WTC11 (cell line): ENCODE data around the gene SDE2. TPM values are rescaled to one million over a fixed set of nuclear protein-coding genes. Genes with fewer than 3 reads are reported as not detected.

ENCODE experiments used
- ATAC-seq: fragments of 200-7000 bp; cut with Tn5 transposase; 2 replicates; pipeline ENCODE4 v1.10.0; 2021; ENCODE audit warnings: mild to moderate bottlenecking, moderate library complexity
- CTCF ChIA-PET: fragments of 300-600 bp; sonication (Branson Sonifier 250); formaldehyde crosslinking; loops from one replicate; lab custom pipeline; 2021; ENCODE audit warnings: antibody characterized with exemption; lab: Charles Lee
- POLR2A ChIA-PET: fragments of 350-600 bp; sonication (Branson Sonifier 250); formaldehyde crosslinking; loops from one replicate; lab custom pipeline; 2021; ENCODE audit warnings: antibody characterized with exemption; lab: Charles Lee
- DNase-seq: peaks from one replicate; pipeline ENCODE4 v3.0.0; 2021; ENCODE audit warnings: low spot score
- H3K27ac Mint-ChIP-seq: 2 replicates; pipeline ENCODE4 v1.8.0; 2021; ENCODE audit warnings: mixed read lengths
- H3K27me3 Mint-ChIP-seq: 2 replicates; pipeline ENCODE4 v1.8.0; 2021; ENCODE audit warnings: low read depth, mild to moderate bottlenecking, moderate library complexity, mixed read lengths
- H3K36me3 Mint-ChIP-seq: 2 replicates; pipeline ENCODE4 v1.8.0; 2021; ENCODE audit warnings: mixed read lengths
- H3K4me1 Mint-ChIP-seq: 2 replicates; pipeline ENCODE4 v1.8.0; 2022; ENCODE audit warnings: mixed read lengths
- H3K4me3 Mint-ChIP-seq: 2 replicates; pipeline ENCODE4 v1.8.0; 2021; ENCODE audit warnings: mild to moderate bottlenecking, moderate library complexity, mixed read lengths
- H3K9me3 Mint-ChIP-seq: 2 replicates; pipeline ENCODE4 v1.8.0; 2021; ENCODE audit warnings: mixed read lengths
- ATF1 ChIP-seq: sonication (generic); formaldehyde crosslinking; IDR thresholded peaks from 2 replicates; pipeline ENCODE4 v1.8.1; 2023; ENCODE audit warnings: mild to moderate bottlenecking, moderate library complexity, missing genetic modification reagents
- FOXK1 ChIP-seq: sonication (generic); formaldehyde crosslinking; IDR thresholded peaks from 2 replicates; pipeline ENCODE4 v1.8.0; 2022; ENCODE audit warnings: mild to moderate bottlenecking, moderate library complexity, missing genetic modification reagents
- FOXP1 ChIP-seq: sonication (generic); formaldehyde crosslinking; IDR thresholded peaks from 2 replicates; pipeline ENCODE4 v1.8.0; 2022; ENCODE audit warnings: missing genetic modification reagents, mild to moderate bottlenecking, moderate library complexity, borderline replicate concordance
- GABPB1 ChIP-seq: sonication (generic); formaldehyde crosslinking; IDR thresholded peaks from 2 replicates; pipeline ENCODE4 v1.8.1; 2023; ENCODE audit warnings: mild to moderate bottlenecking, missing genetic modification reagents
- MXD4 ChIP-seq: fragments of 250-450 bp; sonication (Bioruptor Pico); IDR thresholded peaks from 2 replicates; pipeline ENCODE4 v1.8.0; 2021; ENCODE audit warnings: mild to moderate bottlenecking, moderate library complexity, borderline replicate concordance
- NFE2L1 ChIP-seq: sonication (generic); formaldehyde crosslinking; IDR thresholded peaks from 2 replicates; pipeline ENCODE4 v1.8.1; 2023; ENCODE audit warnings: missing genetic modification reagents
- RORB ChIP-seq: fragments of 250-450 bp; sonication (Bioruptor Pico); IDR thresholded peaks from 2 replicates; pipeline ENCODE4 v1.9.0; 2021; ENCODE audit warnings: mild to moderate bottlenecking
- TP53 ChIP-seq: sonication (generic); formaldehyde crosslinking; IDR thresholded peaks from 2 replicates; pipeline ENCODE4 v1.8.1; 2023; ENCODE audit warnings: mild to moderate bottlenecking, missing genetic modification reagents
- ZBTB21 ChIP-seq: sonication (generic); formaldehyde crosslinking; IDR thresholded peaks from 2 replicates; pipeline ENCODE4 v1.8.1; 2023; ENCODE audit warnings: mild to moderate bottlenecking, missing genetic modification reagents, borderline replicate concordance
- ZNF121 ChIP-seq: sonication (generic); formaldehyde crosslinking; IDR thresholded peaks from 2 replicates; pipeline ENCODE4 v1.8.0; 2023; ENCODE audit warnings: missing genetic modification reagents
- ZNF423 ChIP-seq: fragments of 250-450 bp; sonication (Bioruptor Pico); IDR thresholded peaks from 2 replicates; pipeline ENCODE4 v2.1.2; 2022; ENCODE audit warnings: mild to moderate bottlenecking, moderate library complexity
- total RNA-seq: library from RNA; stranded (reverse); gene quantifications from 3 replicates; pipeline ENCODE4 v1.2.3, GENCODE V29; 2021
- TF ChIP-seq, protein P1 (sequence below): fragments of 250-450 bp; sonication (Bioruptor Pico); IDR thresholded peaks from 2 replicates; pipeline ENCODE4 v1.8.0; 2021; ENCODE audit warnings: mild to moderate bottlenecking
- TF ChIP-seq, protein P2 (sequence below): fragments of 250-450 bp; sonication (Bioruptor Pico); conservative IDR thresholded peaks from 2 replicates; pipeline ENCODE4 v1.9.0; 2021; ENCODE audit warnings: mild to moderate bottlenecking
- TF ChIP-seq, protein P3 (sequence below): sonication (generic); formaldehyde crosslinking; IDR thresholded peaks from 2 replicates; pipeline ENCODE4 v1.8.0; 2022; ENCODE audit warnings: mild to moderate bottlenecking, missing genetic modification reagents
- TF ChIP-seq, protein P4 (sequence below): sonication (generic); formaldehyde crosslinking; IDR thresholded peaks from 2 replicates; pipeline ENCODE4 v1.8.1; 2023; ENCODE audit warnings: mild to moderate bottlenecking, missing genetic modification reagents, moderate library complexity
- TF ChIP-seq, protein P5 (sequence below): sonication (generic); formaldehyde crosslinking; IDR thresholded peaks from 2 replicates; pipeline ENCODE4 v1.8.1; 2023; ENCODE audit warnings: mild to moderate bottlenecking, moderate library complexity, missing genetic modification reagents
- TF ChIP-seq, protein P6 (sequence below): sonication (generic); formaldehyde crosslinking; conservative IDR thresholded peaks from 2 replicates; pipeline ENCODE4 v1.8.1; 2022; ENCODE audit warnings: mild to moderate bottlenecking, missing genetic modification reagents
- TF ChIP-seq, protein P7 (sequence below): sonication (generic); formaldehyde crosslinking; IDR thresholded peaks from 2 replicates; pipeline ENCODE4 v1.8.0; 2022; ENCODE audit warnings: mild to moderate bottlenecking, missing genetic modification reagents
- TF ChIP-seq, protein P8 (sequence below): sonication (generic); formaldehyde crosslinking; IDR thresholded peaks from 2 replicates; pipeline ENCODE4 v1.8.1; 2023; ENCODE audit warnings: mild to moderate bottlenecking, missing genetic modification reagents
- TF ChIP-seq, protein P9 (sequence below): sonication (generic); formaldehyde crosslinking; IDR thresholded peaks from 2 replicates; pipeline ENCODE4 v1.8.0; 2023; ENCODE audit warnings: mild to moderate bottlenecking, missing genetic modification reagents

The SDE2 gene
- total RNA-seq, 1 experiment from 2014 or later = 17.2 TPM

DNA sequence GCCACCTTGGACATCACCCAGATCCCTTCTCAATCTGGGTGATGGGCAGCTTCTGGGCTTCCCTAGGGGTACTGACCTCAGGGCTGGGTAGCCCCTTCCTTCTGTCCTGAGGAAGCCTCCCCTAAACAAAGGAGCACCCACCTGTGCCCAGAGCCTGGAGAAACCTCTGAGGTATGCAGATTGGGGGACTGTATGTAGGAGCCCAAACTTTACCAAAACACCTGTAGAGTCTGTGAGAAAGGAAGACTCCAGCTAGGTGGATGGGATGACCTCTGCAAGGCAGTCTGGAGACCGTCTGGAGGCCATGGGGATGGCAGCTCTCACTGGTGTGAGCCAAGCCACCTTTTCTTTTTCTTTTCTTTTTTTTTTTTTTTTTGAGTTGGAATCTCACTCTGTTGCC is 44.4 kb downstream of the SDE2 start:
- Mint-ChIP-seq H3K9me3 (peaks cover 6% of the 10 kb centered on the region; the same call in 1 of the 2 replicates), H3K4me1 (peaks cover 12% of the 10 kb centered on the region), H3K27ac (no peak overlapping the region), H3K36me3 (no peaks in the 10 kb centered on the region), H3K4me3 (no peak overlapping the region), H3K27me3 (peaks cover 81% of the 10 kb centered on the region)
- TF ChIP-seq ATF1 (CRISPR knock-in tag) = no peak
- TF ChIP-seq, protein P1, sequence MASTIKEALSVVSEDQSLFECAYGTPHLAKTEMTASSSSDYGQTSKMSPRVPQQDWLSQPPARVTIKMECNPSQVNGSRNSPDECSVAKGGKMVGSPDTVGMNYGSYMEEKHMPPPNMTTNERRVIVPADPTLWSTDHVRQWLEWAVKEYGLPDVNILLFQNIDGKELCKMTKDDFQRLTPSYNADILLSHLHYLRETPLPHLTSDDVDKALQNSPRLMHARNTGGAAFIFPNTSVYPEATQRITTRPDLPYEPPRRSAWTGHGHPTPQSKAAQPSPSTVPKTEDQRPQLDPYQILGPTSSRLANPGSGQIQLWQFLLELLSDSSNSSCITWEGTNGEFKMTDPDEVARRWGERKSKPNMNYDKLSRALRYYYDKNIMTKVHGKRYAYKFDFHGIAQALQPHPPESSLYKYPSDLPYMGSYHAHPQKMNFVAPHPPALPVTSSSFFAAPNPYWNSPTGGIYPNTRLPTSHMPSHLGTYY (CRISPR knock-in tag) = no peak
- TF ChIP-seq, protein P2, sequence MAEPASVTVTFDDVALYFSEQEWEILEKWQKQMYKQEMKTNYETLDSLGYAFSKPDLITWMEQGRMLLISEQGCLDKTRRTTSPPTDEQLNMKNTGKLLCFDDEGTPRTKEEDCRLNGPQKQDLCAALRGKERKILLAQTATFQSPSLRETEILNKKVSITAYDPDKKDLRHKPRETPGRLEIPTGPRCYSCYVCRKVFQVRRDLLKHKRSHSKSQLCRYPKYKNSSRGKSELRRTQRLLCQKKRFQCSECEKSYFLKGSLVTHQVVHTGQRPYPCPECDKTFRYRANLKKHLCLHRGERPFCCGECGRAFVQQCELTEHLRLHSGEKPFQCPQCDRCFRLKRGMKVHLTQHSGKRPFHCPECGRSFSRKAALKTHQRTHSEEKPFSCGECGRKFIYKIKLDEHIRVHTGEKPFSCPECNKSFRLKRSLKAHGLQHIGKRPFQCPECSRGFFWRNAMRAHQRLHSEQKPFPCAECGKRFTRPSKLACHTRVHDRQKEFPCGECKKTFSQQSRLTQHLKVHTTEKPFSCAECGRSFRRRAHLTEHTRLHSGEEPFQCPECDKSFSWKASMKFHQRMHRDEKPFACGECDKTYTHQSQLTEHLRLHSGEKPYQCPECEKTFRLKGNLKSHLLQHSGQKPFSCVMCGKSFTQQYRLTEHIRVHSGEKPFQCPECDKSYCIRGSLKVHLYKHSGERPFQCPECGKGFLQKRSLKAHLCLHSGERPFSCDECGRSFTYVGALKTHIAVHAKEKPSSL (CRISPR knock-in tag) = no peak
- TF ChIP-seq, protein P3, sequence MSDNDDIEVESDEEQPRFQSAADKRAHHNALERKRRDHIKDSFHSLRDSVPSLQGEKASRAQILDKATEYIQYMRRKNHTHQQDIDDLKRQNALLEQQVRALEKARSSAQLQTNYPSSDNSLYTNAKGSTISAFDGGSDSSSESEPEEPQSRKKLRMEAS (CRISPR knock-in tag) = no peak
- TF ChIP-seq NFE2L1 (CRISPR knock-in tag) = no peak
- TF ChIP-seq ZBTB21 (CRISPR knock-in tag) = no peak
- TF ChIP-seq, protein P4, sequence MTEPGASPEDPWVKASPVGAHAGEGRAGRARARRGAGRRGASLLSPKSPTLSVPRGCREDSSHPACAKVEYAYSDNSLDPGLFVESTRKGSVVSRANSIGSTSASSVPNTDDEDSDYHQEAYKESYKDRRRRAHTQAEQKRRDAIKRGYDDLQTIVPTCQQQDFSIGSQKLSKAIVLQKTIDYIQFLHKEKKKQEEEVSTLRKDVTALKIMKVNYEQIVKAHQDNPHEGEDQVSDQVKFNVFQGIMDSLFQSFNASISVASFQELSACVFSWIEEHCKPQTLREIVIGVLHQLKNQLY (CRISPR knock-in tag) = no peak
- no peak for TF ChIP-seq ZNF423 (CRISPR knock-in tag)
- TF ChIP-seq MXD4 = no peak
- TF ChIP-seq, protein P5, sequence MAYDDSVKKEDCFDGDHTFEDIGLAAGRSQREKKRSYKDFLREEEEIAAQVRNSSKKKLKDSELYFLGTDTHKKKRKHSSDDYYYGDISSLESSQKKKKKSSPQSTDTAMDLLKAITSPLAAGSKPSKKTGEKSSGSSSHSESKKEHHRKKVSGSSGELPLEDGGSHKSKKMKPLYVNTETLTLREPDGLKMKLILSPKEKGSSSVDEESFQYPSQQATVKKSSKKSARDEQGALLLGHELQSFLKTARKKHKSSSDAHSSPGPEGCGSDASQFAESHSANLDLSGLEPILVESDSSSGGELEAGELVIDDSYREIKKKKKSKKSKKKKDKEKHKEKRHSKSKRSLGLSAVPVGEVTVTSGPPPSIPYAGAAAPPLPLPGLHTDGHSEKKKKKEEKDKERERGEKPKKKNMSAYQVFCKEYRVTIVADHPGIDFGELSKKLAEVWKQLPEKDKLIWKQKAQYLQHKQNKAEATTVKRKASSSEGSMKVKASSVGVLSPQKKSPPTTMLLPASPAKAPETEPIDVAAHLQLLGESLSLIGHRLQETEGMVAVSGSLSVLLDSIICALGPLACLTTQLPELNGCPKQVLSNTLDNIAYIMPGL (CRISPR knock-in tag) = no peak
- no peak for TF ChIP-seq FOXK1 (CRISPR knock-in tag)
- TF ChIP-seq, protein P6, sequence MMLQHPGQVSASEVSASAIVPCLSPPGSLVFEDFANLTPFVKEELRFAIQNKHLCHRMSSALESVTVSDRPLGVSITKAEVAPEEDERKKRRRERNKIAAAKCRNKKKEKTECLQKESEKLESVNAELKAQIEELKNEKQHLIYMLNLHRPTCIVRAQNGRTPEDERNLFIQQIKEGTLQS (CRISPR knock-in tag) = no peak
- no peak for TF ChIP-seq RORB (CRISPR knock-in tag)
- TF ChIP-seq, protein P7, sequence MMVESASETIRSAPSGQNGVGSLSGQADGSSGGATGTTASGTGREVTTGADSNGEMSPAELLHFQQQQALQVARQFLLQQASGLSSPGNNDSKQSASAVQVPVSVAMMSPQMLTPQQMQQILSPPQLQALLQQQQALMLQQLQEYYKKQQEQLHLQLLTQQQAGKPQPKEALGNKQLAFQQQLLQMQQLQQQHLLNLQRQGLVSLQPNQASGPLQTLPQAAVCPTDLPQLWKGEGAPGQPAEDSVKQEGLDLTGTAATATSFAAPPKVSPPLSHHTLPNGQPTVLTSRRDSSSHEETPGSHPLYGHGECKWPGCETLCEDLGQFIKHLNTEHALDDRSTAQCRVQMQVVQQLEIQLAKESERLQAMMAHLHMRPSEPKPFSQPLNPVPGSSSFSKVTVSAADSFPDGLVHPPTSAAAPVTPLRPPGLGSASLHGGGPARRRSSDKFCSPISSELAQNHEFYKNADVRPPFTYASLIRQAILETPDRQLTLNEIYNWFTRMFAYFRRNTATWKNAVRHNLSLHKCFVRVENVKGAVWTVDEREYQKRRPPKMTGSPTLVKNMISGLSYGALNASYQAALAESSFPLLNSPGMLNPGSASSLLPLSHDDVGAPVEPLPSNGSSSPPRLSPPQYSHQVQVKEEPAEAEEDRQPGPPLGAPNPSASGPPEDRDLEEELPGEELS = no peak
- no peak for TF ChIP-seq TP53 (CRISPR knock-in tag)
- TF ChIP-seq ZNF121 (CRISPR knock-in tag) = no peak
- no peak for TF ChIP-seq GABPB1
- POLR2A ChIA-PET = no interaction called here
- ATAC-seq (no peak), DNase-seq (no peak)
- CTCF ChIA-PET = interaction anchor here (0.7 to 1.3 kb wide), 2 partner anchors 8 to 407 kb away, joined by 3 read pairs; no protein-coding TSS in a partner anchor

DNA sequence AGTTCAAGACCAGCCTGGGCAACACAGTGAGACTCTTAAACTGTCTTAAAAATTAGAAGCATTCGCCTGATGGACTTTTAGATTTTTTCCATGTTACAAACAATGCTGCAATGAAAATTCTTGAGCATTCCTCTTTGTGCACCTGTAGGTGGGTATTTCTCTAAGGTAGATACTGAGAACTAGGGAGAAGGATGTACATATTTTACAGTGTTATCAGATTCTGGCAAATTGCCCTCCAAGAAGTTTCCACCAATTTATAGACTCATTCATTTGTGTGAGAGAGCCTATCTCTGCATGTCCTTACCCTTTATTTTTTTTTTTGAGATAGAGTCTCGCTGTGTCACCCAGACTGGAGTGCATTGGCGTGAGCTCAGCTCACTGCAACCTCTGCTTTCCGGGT is 45.8 kb downstream of the SDE2 start:
- Mint-ChIP-seq H3K9me3 (peaks cover 6% of the 10 kb centered on the region; the same call in 1 of the 2 replicates), H3K27ac (no peak overlapping the region), H3K27me3 (peaks cover 91% of the 10 kb centered on the region), H3K36me3 (no peaks in the 10 kb centered on the region), H3K4me1 (peaks cover 25% of the 10 kb centered on the region), H3K4me3 (no peak overlapping the region)
- ChIA-PET CTCF (no interaction called here), POLR2A (no interaction called here)
- no peak for DNase-seq
- no peak for ATAC-seq
- TF ChIP-seq, protein P8, sequence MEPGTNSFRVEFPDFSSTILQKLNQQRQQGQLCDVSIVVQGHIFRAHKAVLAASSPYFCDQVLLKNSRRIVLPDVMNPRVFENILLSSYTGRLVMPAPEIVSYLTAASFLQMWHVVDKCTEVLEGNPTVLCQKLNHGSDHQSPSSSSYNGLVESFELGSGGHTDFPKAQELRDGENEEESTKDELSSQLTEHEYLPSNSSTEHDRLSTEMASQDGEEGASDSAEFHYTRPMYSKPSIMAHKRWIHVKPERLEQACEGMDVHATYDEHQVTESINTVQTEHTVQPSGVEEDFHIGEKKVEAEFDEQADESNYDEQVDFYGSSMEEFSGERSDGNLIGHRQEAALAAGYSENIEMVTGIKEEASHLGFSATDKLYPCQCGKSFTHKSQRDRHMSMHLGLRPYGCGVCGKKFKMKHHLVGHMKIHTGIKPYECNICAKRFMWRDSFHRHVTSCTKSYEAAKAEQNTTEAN (CRISPR knock-in tag) = no peak
- no peak for TF ChIP-seq RORB (CRISPR knock-in tag)
- TF ChIP-seq FOXP1 = no peak
- TF ChIP-seq, protein P9, sequence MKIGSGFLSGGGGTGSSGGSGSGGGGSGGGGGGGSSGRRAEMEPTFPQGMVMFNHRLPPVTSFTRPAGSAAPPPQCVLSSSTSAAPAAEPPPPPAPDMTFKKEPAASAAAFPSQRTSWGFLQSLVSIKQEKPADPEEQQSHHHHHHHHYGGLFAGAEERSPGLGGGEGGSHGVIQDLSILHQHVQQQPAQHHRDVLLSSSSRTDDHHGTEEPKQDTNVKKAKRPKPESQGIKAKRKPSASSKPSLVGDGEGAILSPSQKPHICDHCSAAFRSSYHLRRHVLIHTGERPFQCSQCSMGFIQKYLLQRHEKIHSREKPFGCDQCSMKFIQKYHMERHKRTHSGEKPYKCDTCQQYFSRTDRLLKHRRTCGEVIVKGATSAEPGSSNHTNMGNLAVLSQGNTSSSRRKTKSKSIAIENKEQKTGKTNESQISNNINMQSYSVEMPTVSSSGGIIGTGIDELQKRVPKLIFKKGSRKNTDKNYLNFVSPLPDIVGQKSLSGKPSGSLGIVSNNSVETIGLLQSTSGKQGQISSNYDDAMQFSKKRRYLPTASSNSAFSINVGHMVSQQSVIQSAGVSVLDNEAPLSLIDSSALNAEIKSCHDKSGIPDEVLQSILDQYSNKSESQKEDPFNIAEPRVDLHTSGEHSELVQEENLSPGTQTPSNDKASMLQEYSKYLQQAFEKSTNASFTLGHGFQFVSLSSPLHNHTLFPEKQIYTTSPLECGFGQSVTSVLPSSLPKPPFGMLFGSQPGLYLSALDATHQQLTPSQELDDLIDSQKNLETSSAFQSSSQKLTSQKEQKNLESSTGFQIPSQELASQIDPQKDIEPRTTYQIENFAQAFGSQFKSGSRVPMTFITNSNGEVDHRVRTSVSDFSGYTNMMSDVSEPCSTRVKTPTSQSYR (CRISPR knock-in tag) = no peak
- TF ChIP-seq, protein P1 (CRISPR knock-in tag) = no peak
